ENCODE results near the gene INPP4A. TPM values are rescaled to one million over a fixed set of nuclear protein-coding genes. Genes with fewer than 3 reads are reported as not detected.

The INPP4A gene
- total RNA-seq, 1 donor from 2014 or later: 125 TPM

DNA sequence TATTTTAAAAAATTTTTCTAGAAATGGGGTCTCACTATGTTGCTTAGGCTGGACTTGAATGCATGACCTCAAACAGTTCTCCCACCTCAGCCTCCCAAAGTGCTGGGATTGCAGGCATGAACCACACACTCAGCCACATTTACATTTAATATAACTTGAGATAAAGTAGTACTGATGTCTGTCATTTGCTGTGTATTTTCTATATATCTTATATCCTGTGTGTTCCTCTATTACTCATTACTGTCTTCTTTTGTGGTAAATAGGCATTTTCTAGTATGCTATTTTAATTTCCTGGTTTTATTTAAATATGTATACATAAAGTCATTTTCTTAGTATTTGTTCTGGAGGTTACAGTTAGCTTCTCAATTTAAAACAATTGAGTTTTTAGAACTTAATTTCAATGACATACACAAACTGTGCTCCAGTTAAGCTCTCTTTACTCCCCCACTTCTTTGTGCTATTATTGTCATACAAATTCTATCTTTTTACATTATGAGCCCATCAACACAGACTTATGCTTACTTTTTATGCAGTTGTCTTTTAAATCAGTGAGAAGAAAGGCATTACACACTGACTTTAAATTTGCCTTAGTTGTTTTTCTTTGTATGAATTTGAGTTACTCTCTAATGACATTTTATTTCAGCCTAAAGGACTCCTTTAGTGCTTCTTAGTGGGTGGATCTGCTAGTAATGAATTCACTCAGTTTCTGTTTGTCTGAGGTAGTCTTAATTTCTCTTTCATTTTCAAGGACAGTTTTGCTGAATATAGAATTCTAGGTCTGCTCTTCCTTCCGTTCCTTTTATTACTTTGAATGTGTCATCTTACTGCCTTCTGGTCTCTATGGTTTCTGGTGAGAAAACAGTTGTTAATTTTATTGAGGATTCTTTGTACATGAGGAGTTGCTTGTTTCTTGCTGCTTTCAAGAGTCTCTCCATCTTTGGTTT, 6.2 kb upstream of the INPP4A start:
- DNase-seq: no peak

- DNase-seq: no peak
Measured at GRCh38 chr2:98441706-98442450, 2.8 kb upstream of the INPP4A start.

GRCh38 chr2:98442488-98442887, 2.2 kb upstream of the INPP4A start:
- no peak for DNase-seq

DNA sequence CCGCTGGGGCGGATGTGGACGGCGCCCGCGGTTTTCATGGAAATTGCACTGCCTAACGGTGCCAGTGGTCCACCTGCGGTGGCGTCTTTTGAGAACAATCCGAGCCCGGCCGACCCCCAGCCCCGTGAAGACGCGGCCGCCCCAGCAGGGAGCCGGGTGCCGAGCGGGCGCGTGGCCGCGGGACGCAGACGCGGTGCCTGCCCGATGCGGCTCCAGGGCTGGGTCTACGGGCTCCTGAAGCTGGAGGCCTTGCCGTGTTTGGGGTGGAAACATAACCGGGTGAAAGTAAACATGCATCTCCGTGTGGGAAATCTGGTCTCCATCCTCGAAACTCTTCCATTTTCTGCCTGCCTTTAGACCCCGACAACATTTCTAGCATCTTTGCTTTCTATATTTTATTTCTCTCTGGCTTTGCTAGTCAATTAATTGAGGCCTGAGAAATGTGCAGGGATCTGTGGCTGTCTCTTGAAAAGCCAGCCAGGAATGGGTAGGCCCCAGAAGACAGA, 572 bp downstream of the INPP4A start:
- DNase-seq: no peak

DNA sequence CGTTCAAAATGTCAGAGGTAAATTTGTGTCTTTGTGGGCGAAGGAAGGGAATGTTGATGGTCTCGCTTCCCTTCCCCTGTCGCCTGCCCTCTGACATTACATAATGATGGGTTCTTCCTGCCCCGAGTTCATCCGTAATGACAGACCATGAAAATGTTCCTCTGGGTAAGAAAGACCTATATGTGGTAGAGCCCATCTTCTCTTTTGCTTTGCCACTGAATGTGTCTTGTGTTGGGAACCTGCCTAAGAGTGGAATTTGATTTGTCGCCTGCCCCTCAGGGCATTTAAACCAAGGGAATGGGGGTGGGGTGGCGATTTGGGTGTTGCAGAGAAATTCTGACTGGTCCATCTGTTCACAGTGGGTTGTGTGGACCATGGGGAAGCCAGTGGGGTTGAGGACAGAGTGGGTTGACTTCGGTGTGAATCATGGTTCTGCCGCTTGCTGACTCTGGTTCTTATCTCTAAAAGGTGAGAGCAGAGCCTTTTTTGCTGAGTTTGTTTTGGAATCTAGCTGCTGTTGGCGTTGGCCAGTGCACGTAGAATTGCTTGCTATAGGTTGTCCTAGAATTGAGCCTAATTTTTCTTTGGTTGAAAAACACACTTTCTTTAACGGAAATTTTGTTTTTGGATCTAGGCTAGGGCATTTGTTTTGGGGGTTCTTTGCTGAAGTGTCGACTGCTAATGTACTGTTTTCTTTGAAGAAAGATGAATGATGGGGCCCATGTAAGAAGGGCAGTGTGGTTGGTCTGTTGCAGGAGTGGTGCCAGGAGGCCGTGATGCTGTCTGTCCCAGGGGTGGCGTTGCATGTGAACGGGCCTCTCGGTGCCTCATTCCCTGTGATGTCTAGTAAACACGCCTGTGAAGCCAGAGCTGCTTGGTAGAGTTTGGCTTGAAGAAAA, 1.3 kb downstream of the INPP4A start:
- DNase-seq: no peak

DNA sequence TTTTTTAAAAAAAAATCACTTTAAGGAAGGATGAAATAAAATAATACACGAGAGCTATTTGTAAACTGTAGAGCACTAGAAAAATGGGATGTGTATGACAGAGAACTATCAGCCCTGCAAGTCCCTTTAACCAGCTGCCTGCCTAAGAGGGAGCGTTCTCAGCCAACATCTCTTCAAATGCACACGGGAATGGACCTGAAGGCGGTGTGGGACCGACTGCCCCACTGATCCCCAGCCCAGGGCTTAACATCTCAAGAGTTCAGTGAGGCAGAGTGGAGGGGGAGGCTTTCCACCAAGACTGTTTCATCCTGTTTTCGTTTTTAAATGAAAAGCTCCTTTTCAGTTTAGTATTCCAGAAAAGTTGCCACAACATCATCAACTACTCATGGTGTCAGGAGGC, 2.2 kb downstream of the INPP4A start:
- DNase-seq: no peak

GRCh38 chr2:98448441-98449145, 3.9 kb downstream of the INPP4A start:
- DNase-seq: no peak

DNA sequence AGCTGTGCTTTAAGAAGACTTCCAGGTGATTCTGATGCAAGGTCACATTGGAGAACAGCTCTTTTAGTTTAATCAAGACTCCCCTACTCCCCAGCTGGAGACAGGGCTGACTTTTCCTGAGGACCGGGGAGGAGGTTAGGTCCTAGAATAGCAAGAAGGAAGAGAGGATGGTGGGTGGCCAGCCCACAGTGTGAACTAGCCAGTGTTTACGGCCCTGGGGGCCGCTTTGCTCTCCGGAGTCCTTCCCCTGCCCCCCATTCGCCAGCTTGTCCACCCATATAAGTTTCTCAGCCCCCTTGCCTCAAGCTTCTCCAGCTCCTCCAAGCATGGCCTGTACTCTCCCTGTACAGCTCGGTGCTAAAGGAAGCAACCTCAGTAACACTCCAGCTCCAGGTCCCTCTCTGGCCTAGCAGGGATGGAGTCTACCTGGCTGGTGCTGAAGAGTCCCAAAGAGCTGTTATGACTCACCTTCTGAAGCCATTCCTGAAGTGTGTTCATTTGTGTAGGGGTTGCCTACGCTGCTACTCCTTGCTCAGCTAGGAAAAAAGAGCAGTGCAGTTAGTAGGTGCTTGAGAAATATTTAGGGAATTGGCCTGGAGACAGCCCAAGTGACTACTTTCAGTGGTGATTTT, 7.9 kb downstream of the INPP4A start:
- no peak for DNase-seq

GRCh38 chr2:98453083-98453482, 8.4 kb downstream of the INPP4A start:
- DNase-seq: no peak

DNA sequence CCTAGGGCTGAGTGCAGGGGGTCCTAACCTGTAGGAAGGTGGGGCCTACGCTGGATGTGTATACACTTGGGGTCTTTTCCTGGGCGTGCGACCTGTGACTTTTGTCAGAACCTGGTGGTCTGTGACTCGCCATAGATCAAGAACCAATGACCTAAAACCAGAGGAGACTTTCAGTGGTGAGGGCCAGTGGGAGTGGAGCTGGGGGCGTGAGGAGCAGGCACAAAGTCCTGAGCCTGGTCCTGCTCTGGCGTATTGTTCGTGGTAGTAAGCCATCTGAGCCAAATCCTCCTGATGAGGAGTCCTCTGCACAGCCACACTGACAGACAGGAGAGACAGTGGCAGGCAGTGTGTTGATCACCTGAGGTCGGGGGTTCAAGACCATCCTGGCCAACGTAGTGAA, 8.9 kb downstream of the INPP4A start:
- DNase-seq: no peak

DNA sequence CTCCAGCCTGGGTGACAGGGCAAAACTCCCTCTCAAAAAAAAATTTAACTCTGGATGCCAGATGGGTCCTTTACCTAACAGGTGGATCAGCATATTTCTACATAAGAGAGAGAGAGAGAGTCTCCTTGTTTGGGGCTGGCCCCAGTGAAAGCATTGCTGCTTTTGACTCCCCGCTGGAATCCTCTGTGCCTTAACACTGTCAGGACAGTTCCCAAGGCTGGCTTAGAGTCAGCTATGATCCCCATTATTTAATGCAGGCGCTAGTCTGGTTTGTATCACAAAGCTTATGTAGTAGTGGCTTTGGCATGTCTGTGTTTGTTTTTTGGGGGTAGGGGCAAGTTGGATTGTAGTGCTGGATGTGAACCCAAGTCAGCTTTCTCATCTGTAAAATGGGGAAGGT, 9.4 kb downstream of the INPP4A start:
- no peak for DNase-seq

GRCh38 chr2:98454500-98455235, 10.0 kb downstream of the INPP4A start:
- no peak for DNase-seq

DNA sequence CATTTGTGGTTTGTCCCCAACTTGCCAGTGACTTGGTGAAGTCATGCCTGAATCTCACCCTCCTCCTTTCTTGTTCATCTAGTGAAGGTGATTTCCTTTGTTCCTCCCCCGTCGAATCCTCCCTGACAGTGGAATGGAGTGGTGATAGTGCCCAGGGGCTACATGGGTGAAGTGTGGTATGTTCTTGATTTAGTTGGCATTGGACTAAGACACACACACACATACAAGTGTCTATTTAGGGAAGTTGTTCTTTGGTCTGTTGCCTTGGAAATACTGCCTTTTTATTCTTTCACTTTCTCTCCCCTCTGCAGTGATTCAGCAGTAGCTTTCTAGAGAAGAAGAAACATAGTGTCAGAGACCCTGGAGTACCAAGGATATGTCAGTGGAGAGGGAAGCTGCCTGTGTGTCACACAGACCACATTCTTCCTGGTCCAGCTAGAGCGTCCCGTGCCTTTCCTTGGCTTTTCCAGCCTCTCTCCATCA, 10.9 kb downstream of the INPP4A start:
- DNase-seq: no peak

- no peak for DNase-seq
Measured at GRCh38 chr2:98457045-98457696, 12.5 kb downstream of the INPP4A start.

- DNase-seq: no peak
Measured at GRCh38 chr2:98458207-98458606, 13.5 kb downstream of the INPP4A start.

GRCh38 chr2:98458667-98459380, 14.2 kb downstream of the INPP4A start:
- no peak for DNase-seq

- DNase-seq: no peak
Measured at GRCh38 chr2:98459496-98460175, 15.0 kb downstream of the INPP4A start.

All from occipital lobe (tissue), 2 donors.